Left ventricle myocardium inferior (tissue), 1 donor: ENCODE measurements around the gene SMIM35. TPM values are rescaled to one million over a fixed set of nuclear protein-coding genes. Genes with fewer than 3 reads are reported as not detected.

ENCODE experiments used
- DNase-seq: peaks from one replicate; pipeline ENCODE4 v3.0.0-alpha.2; 2020
- H3K27ac ChIP-seq: fragments of 200-600 bp; replicated peaks from 2 replicates; pipeline ENCODE4 v1.8.0; 2021
- H3K27me3 ChIP-seq: fragments of 200-600 bp; 2 replicates; pipeline ENCODE4 v1.8.0; 2021; ENCODE audit warnings: low read depth
- H3K36me3 ChIP-seq: fragments of 200-600 bp; 2 replicates; pipeline ENCODE4 v1.8.0; 2021
- H3K4me1 ChIP-seq: fragments of 200-600 bp; 2 replicates; pipeline ENCODE4 v1.8.0; 2021
- H3K4me3 ChIP-seq: fragments of 200-600 bp; 2 replicates; pipeline ENCODE4 v1.8.0; 2021; ENCODE audit warnings: mild to moderate bottlenecking, moderate library complexity
- H3K9me3 ChIP-seq: fragments of 200-600 bp; replicated peaks from 2 replicates; pipeline ENCODE4 v1.8.0; 2021
- intact Hi-C: fragments of 100-400 bp; cut with micrococcal nuclease; formaldehyde crosslinking; loops from one replicate; pipeline ENCODE4 v1.11.0; 2022
- total RNA-seq: library from RNA; stranded (reverse); fragmentation: NEBNext Ultra II Directional; extraction: Animal tissue kit (Norgen Biotek cat#: 25700); gene quantifications from one replicate; pipeline ENCODE4 v1.2.1, GENCODE V29; 2021
- TF ChIP-seq, protein P1 (sequence below): fragments of 200-600 bp; IDR thresholded peaks from 2 replicates; pipeline ENCODE4 v1.8.0; 2021; ENCODE audit warnings: antibody characterized with exemption, mild to moderate bottlenecking, borderline replicate concordance
- donor health status: DM: no; HTN: yes; CAD: no; lungs with severe emphysema.

Gene SMIM35
- total RNA-seq, 1 donor from 2014 or later = not detected

DNA sequence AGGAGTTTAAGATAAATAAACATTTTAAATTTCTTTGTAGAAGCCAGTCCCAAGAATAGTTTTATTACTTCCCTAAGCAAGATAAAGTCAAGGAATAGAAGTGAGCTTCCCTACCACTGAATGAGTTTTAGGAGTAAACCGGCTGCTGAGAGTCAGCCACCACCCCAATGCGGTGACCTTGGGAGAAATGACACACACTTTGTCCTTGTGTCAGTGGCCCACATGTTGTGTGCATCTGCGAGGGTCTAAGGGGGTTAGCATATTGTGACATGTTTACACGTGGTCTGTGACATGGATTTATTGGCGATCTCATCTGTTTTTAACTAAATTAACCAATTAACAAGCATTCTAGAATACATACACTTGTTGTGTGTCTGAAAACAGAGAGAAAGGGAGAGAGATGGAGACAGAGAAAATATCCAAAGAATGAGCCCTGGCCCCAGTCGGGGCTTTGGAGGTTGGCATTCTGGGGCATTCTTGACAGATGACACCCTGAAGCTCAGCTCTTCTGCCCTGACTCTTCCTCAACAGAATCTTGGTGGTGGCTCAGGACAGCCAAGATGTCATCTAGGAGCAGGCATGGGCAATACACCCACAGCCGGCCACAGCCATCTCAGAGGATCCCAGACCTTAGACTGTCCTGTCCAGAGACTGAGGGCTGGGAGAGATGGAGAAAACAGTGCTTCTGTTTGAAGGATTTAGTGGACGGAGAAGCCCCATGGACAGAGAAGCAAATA, 39.6 kb downstream of the SMIM35 start:
- intact Hi-C loops = no loop called here
- H3K27me3 ChIP-seq = peaks cover 9% of the 10 kb centered on the region
- DNase-seq = no peak

DNA sequence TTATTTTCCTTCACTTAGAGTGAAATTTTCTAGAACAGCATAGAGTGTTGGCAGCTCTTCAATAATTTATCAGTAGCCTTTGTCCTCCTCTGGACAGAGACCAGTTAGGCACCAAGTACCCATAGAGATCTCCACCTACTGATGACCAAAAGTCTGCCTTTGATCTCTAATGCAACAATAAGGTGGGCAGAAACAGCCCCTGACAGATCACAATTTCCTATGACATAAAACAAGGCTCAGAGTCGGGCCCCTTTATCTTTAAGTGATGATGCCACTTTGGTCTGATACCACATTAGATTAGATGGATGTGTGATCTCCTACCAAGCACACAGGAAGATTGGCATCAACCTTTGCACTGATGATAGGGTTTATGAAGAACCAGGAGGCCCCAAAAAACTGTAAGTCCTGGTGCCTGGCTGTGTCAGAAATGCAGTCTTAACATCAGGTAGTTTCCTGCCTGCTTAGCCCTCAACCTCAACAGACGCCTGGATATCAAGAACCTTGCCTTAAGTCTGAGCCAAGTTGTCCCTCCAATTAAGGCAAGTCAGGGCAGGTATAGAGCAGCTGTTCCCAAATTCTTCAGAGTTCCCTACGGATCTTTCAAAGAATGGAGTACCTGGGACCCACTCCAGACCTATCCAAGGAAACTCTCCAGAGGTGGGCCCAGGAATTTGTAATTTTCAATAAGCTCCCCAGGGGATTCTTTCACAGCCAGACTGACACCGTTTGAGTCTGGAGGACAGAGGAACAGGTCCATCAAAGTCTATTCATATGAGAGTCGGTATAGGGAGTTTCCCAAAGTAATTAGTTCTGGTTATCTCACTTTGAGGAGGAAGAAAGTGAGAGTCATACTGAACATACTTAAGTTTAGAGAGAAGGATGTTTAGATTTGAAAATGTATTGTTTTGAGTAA, 40.5 kb downstream of the SMIM35 start:
- Histone ChIP-seq H3K4me1 (peaks cover 6% of the 10 kb centered on the region), H3K9me3 (no peaks in the 10 kb centered on the region), H3K27me3 (peaks cover 13% of the 10 kb centered on the region), H3K27ac (no peak overlapping the region), H3K36me3 (no peaks in the 10 kb centered on the region), H3K4me3 (no peak overlapping the region)
- intact Hi-C loops = no loop called here
- TF ChIP-seq, protein P1, sequence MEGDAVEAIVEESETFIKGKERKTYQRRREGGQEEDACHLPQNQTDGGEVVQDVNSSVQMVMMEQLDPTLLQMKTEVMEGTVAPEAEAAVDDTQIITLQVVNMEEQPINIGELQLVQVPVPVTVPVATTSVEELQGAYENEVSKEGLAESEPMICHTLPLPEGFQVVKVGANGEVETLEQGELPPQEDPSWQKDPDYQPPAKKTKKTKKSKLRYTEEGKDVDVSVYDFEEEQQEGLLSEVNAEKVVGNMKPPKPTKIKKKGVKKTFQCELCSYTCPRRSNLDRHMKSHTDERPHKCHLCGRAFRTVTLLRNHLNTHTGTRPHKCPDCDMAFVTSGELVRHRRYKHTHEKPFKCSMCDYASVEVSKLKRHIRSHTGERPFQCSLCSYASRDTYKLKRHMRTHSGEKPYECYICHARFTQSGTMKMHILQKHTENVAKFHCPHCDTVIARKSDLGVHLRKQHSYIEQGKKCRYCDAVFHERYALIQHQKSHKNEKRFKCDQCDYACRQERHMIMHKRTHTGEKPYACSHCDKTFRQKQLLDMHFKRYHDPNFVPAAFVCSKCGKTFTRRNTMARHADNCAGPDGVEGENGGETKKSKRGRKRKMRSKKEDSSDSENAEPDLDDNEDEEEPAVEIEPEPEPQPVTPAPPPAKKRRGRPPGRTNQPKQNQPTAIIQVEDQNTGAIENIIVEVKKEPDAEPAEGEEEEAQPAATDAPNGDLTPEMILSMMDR = no peak
- no peak for DNase-seq

More for the DNA sequence above, 39.6 kb downstream of the SMIM35 start:
- H3K4me1 ChIP-seq = peaks cover 6% of the 10 kb centered on the region
- no peaks in the 10 kb centered on the region for H3K9me3 ChIP-seq
- no peaks in the 10 kb centered on the region for H3K36me3 ChIP-seq
- H3K27ac ChIP-seq = no peak overlapping the region
- TF ChIP-seq, protein P1 = no peak
- no peak overlapping the region for H3K4me3 ChIP-seq

DNA sequence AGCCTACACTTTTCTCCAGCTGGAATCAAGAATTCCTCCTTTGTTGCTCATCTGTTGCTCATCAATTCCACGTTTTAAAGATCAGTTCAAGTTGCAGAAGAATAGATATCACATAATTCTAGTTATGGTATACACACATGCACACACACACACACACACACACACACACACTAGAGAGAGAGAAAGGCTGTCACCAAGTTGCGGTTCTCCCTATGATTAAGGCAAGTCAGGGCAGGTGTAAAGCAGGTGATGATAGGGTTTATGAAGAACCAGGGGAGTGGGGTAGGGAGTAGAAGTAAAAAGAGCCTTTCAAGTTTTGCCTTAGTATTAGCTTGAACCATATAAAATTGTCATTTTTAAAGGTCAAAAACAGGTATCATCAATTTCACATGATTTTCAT, 41.6 kb downstream of the SMIM35 start:
- no peak overlapping the region for H3K27ac ChIP-seq
- intact Hi-C loops = no loop called here

DNA sequence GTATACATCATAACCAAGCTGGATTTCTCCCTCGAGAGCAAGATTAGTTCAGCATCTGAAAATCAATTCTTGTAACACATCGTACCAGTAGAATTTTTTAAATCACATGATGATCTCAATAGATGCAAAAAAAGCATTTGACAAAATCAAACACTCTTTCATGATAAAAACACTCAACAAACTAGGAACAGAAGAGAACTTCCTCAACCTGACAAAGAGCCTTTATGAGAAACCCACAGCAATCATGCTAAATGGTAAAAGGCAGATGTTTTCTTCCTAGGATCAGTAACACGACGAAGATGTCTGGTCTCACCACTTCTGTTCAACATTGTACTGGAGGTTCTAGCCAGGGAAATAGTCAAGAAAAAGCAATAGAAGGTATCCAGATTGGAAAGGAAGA, 44.0 kb downstream of the SMIM35 start:
- intact Hi-C loops = no loop called here
- no peak overlapping the region for H3K4me3 ChIP-seq
- no peak for DNase-seq
- H3K36me3 ChIP-seq = no peaks in the 10 kb centered on the region
- TF ChIP-seq, protein P1 = no peak
- H3K27me3 ChIP-seq = peaks cover 20% of the 10 kb centered on the region
- no peaks in the 10 kb centered on the region for H3K9me3 ChIP-seq
- no peak overlapping the region for H3K27ac ChIP-seq
- H3K4me1 ChIP-seq = peaks cover 6% of the 10 kb centered on the region

More for the DNA sequence above, 41.6 kb downstream of the SMIM35 start:
- no peaks in the 10 kb centered on the region for H3K9me3 ChIP-seq
- no peaks in the 10 kb centered on the region for H3K36me3 ChIP-seq
- no peak overlapping the region for H3K4me3 ChIP-seq
- H3K4me1 ChIP-seq = peaks cover 6% of the 10 kb centered on the region
- TF ChIP-seq, protein P1 = no peak
- DNase-seq = no peak
- peaks cover 13% of the 10 kb centered on the region for H3K27me3 ChIP-seq

DNA sequence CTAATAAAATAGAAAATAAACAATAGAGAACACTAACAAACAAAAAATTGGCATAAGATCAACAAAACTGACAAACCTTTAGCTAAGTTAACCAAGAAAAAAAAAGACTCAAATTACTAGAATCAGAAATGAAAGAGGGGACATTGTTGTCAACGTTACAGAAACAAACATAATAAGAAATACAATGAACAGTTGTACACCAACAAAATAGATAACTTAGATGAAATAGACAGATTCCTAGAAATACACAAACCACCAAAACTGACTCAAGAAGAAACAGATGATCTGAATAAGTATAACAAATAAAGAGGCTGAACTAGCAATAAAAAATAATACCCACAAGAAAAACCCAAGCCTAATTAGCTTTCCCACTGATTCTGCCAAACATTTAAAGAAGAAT, 44.6 kb downstream of the SMIM35 start:
- no peaks in the 10 kb centered on the region for H3K36me3 ChIP-seq
- H3K4me1 ChIP-seq = peaks cover 6% of the 10 kb centered on the region
- H3K27me3 ChIP-seq = peaks cover 15% of the 10 kb centered on the region
- no peak overlapping the region for H3K4me3 ChIP-seq
- no peak overlapping the region for H3K27ac ChIP-seq
- TF ChIP-seq, protein P1 = no peak
- H3K9me3 ChIP-seq = no peaks in the 10 kb centered on the region
- intact Hi-C loops = no loop called here
- no peak for DNase-seq
